ENCODE results near the gene MAP6. TPM values are rescaled to one million over a fixed set of nuclear protein-coding genes. Genes with fewer than 3 reads are reported as not detected.

Gene MAP6
- total RNA-seq, 1 donor from 2014 or later, result 4.9 TPM

GRCh38 chr11:75639762-75640181 lies 29.1 kb downstream of the MAP6 start:
- ATAC-seq (ENCODE audit: poor library complexity) (peak; percentile 93), DNase-seq (peak; percentile 87)
- intact Hi-C loops (cut with DNase I), result no loop called here

GRCh38 chr11:75637998-75638397 lies 30.8 kb downstream of the MAP6 start:
- no peak for DNase-seq
- intact Hi-C loops (cut with DNase I), result no loop called here
- ATAC-seq (ENCODE audit: poor library complexity), result no peak

- peak; percentile 56 for DNase-seq
- intact Hi-C loops (cut with DNase I), result no loop called here
- peak; percentile 44 for ATAC-seq (ENCODE audit: poor library complexity)
Measured at GRCh38 chr11:75635066-75635862, 33.6 kb downstream of the MAP6 start.

GRCh38 chr11:75633409-75634066 lies 35.3 kb downstream of the MAP6 start:
- DNase-seq (no peak), ATAC-seq (ENCODE audit: poor library complexity) (no peak)
- intact Hi-C loops (cut with DNase I), result no loop called here

- DNase-seq (no peak), ATAC-seq (ENCODE audit: poor library complexity) (no peak)
- intact Hi-C loops (cut with DNase I), result no loop called here
Measured at GRCh38 chr11:75632962-75633361, 35.9 kb downstream of the MAP6 start.

- intact Hi-C loops (cut with DNase I), result no loop called here
- ATAC-seq (ENCODE audit: poor library complexity) (no peak), DNase-seq (no peak)
Measured at GRCh38 chr11:75632450-75632849, 36.4 kb downstream of the MAP6 start.

- DNase-seq (no peak), ATAC-seq (ENCODE audit: poor library complexity) (no peak)
- intact Hi-C loops (cut with DNase I), result no loop called here
Measured at GRCh38 chr11:75631086-75631730, 37.6 kb downstream of the MAP6 start.

GRCh38 chr11:75627906-75628668 lies 40.8 kb downstream of the MAP6 start:
- DNase-seq (no peak), ATAC-seq (ENCODE audit: poor library complexity) (no peak)
- intact Hi-C loops (cut with DNase I), result no loop called here

GRCh38 chr11:75626889-75627529 lies 41.8 kb downstream of the MAP6 start:
- DNase-seq (no peak), ATAC-seq (ENCODE audit: poor library complexity) (no peak)
- intact Hi-C loops (cut with DNase I), result no loop called here

GRCh38 chr11:75625991-75626888 lies 42.6 kb downstream of the MAP6 start:
- no peak for DNase-seq
- no peak for ATAC-seq (ENCODE audit: poor library complexity)
- intact Hi-C loops (cut with DNase I), result no loop called here

- ATAC-seq (ENCODE audit: poor library complexity) (no peak), DNase-seq (no peak)
- intact Hi-C loops (cut with DNase I), result no loop called here
Measured at GRCh38 chr11:75625021-75625420, 43.8 kb downstream of the MAP6 start.

GRCh38 chr11:75616281-75616680 lies 52.6 kb downstream of the MAP6 start:
- DNase-seq, result no peak
- ATAC-seq (ENCODE audit: poor library complexity), result no peak
- intact Hi-C loops (cut with DNase I), result no loop called here

GRCh38 chr11:75615751-75616150 lies 53.1 kb downstream of the MAP6 start:
- intact Hi-C loops (cut with DNase I), result no loop called here
- ATAC-seq (ENCODE audit: poor library complexity) (no peak), DNase-seq (no peak)

- no peak for DNase-seq
- peak; percentile 22 for ATAC-seq (ENCODE audit: poor library complexity)
- intact Hi-C loops (cut with DNase I), result no loop called here
Measured at GRCh38 chr11:75611823-75612222, 57.0 kb downstream of the MAP6 start.

GRCh38 chr11:75606099-75606498 lies 62.7 kb downstream of the MAP6 start:
- no peak for ATAC-seq (ENCODE audit: poor library complexity)
- no peak for DNase-seq
- intact Hi-C loops (cut with DNase I), result no loop called here

- ATAC-seq (ENCODE audit: poor library complexity) (no peak), DNase-seq (no peak)
- intact Hi-C loops (cut with DNase I), result no loop called here
Measured at GRCh38 chr11:75603791-75604736, 64.8 kb downstream of the MAP6 start.

- DNase-seq, result no peak
Measured at GRCh38 chr11:75602951-75603350, 65.9 kb downstream of the MAP6 start.

More at GRCh38 chr11:75602951-75603350, 65.9 kb downstream of the MAP6 start:
- intact Hi-C loops (cut with DNase I), result no loop called here
- ATAC-seq (ENCODE audit: poor library complexity), result no peak

Data from Right ventricle myocardium superior (tissue), 1 donor.